Testis (tissue), 2 donors: Measurements from ENCODE around the gene RAMP3.
"Not testable (repeated sequence)": the region's sequence is repeated elsewhere in the genome, so short reads cannot be mapped to it uniquely, and the experiment has no call there.

ENCODE experiments used
- CTCF ChIP-seq, 3 experiments: fragments of 450-650 bp in 2 of 3; fragments of 200-600 bp in 1 of 3; sonication (generic) in 1 of 3; IDR thresholded peaks; one replicate each; pipeline ENCODE4 v1.5.1; 2016 to 2019; ENCODE audit warnings: antibody characterized with exemption in 3 of 3, mild to moderate bottlenecking in 2 of 3, moderate library complexity in 1 of 3
- POLR2A ChIP-seq: fragments of 450-650 bp; IDR thresholded peaks from one replicate; pipeline ENCODE4 v1.6.1; 2017; ENCODE audit warnings: antibody characterized with exemption, mild to moderate bottlenecking, moderate library complexity

- not testable (repeated sequence) for TF ChIP-seq POLR2A; CTCF (IDR thresholded peaks at IDR 0.05)
Observed at GRCh38 chr7:45153861-45154260, 3.7 kb upstream of the RAMP3 start.
